B cell (primary cell): ENCODE results near the gene GPR87. TPM values are rescaled to one million over a fixed set of nuclear protein-coding genes. Genes with fewer than 3 reads are reported as not detected.

Source experiments
- ATAC-seq: fragments of 200-7000 bp; cut with Tn5 transposase; one replicate; pipeline ENCODE4 v1.10.0; 2021; ENCODE audit warnings: low read depth, mild to moderate bottlenecking, moderate number of reproducible peaks, moderate library complexity
- CTCF ChIA-PET: fragments of 350-600 bp; sonication (Branson Sonifier 250); formaldehyde crosslinking; loops from one replicate; lab custom pipeline; 2021; ENCODE audit warnings: antibody characterized with exemption, inconsistent platforms; lab: Charles Lee
- POLR2A ChIA-PET: fragments of 350-600 bp; sonication (Branson Sonifier 250); formaldehyde crosslinking; loops from one replicate; lab custom pipeline; 2021; ENCODE audit warnings: antibody characterized with exemption; lab: Charles Lee
- DNase-seq: peaks from one replicate; pipeline ENCODE4 v3.0.0; 2013
- H2AFZ ChIP-seq: 2 replicates; pipeline ENCODE4 v1.6.1; 2012; ENCODE audit warnings: mild to moderate bottlenecking, low read depth, low read length; ENCODE audit not compliant: insufficient read depth, poor library complexity, severe bottlenecking
- H3K27ac ChIP-seq, 2 donors: 1 replicate in 1 of 2; 2 replicates in 1 of 2; pipeline ENCODE4 v1.5.1; 2012 to 2013; ENCODE audit warnings: low read length in 2 of 2, mild to moderate bottlenecking in 2 of 2, moderate library complexity in 1 of 2
- H3K27me3 ChIP-seq, 4 experiments: fragments of 200-600 bp in 1 of 4; sonication (generic) in 1 of 4; replicated peaks in 1 of 4; 1 replicate in 2 of 4; 2 replicates in 2 of 4; pipeline versions ENCODE4 v1.6.1 to v1.7.0; 2013 to 2016; ENCODE audit warnings: low read length in 3 of 4, mild to moderate bottlenecking in 2 of 4, mixed read lengths in 1 of 4, moderate library complexity in 1 of 4; ENCODE audit not compliant: insufficient read depth in 4 of 4, control insufficient read depth in 3 of 4; ENCODE audit errors: control extremely low read depth in 1 of 4
- H3K36me3 ChIP-seq, 2 experiments: replicated peaks in 1 of 2; 1 replicate in 1 of 2; 2 replicates in 1 of 2; pipeline versions ENCODE4 v1.6.1 to v1.7.1; 2013; ENCODE audit warnings: low read length in 1 of 2; ENCODE audit not compliant: insufficient read depth in 2 of 2, control insufficient read depth in 1 of 2; ENCODE audit errors: control extremely low read depth in 1 of 2, extremely low read depth in 1 of 2
- H3K4me1 ChIP-seq, 2 donors: fragments of 200-600 bp in 1 of 2; sonication (generic) in 1 of 2; 1 replicate in 1 of 2; 2 replicates in 1 of 2; pipeline versions ENCODE4 v1.5.1 to v1.6.1; 2013 to 2017; ENCODE audit warnings: low read length in 2 of 2; ENCODE audit not compliant: control insufficient read depth in 2 of 2, insufficient read depth in 2 of 2
- H3K4me2 ChIP-seq: replicated peaks from 2 replicates; pipeline ENCODE3; 2012; ENCODE audit warnings: mild to moderate bottlenecking, low read depth, low read length; ENCODE audit not compliant: poor library complexity, severe bottlenecking
- H3K4me3 ChIP-seq, 5 experiments: fragments of 200-600 bp in 1 of 5; sonication (generic) in 1 of 5; 1 replicate in 3 of 5; 2 replicates in 2 of 5; pipeline versions ENCODE4 v1.5.1 to v1.7.0; 2011 to 2016; ENCODE audit warnings: low read length in 4 of 5, mild to moderate bottlenecking in 4 of 5, low read depth in 2 of 5, control low read depth in 1 of 5, moderate library complexity in 1 of 5; ENCODE audit not compliant: insufficient read depth in 1 of 5; ENCODE audit errors: control extremely low read depth in 1 of 5, extremely low read depth in 1 of 5
- H3K79me2 ChIP-seq: fragments of 200-600 bp; sonication (generic); one replicate; pipeline ENCODE4 v1.6.0; 2016; ENCODE audit warnings: low read length; ENCODE audit not compliant: control insufficient read depth, insufficient read depth
- H3K9ac ChIP-seq: fragments of 200-600 bp; sonication (generic); 2 replicates; pipeline ENCODE4 v1.6.1; 2017; ENCODE audit warnings: mild to moderate bottlenecking, low read length, moderate library complexity
- H3K9me3 ChIP-seq, 3 donors: one replicate each; pipeline versions ENCODE4 v1.6.1 to v1.7.1; 2013; ENCODE audit warnings: low read length in 2 of 3; ENCODE audit not compliant: control insufficient read depth in 2 of 3, insufficient read depth in 1 of 3; ENCODE audit errors: control extremely low read depth in 1 of 3
- H4K20me1 ChIP-seq: 2 replicates; pipeline ENCODE4 v1.6.0; 2012; ENCODE audit warnings: mild to moderate bottlenecking, low read length; ENCODE audit not compliant: insufficient read depth, control insufficient read depth, poor library complexity, severe bottlenecking
- H3K27ac Mint-ChIP-seq: one replicate; pipeline ENCODE4 v1.8.0; 2021; ENCODE audit warnings: mixed read lengths
- H3K27me3 Mint-ChIP-seq: one replicate; pipeline ENCODE4 v1.8.0; 2021; ENCODE audit warnings: mixed read lengths
- H3K4me1 Mint-ChIP-seq: one replicate; pipeline ENCODE4 v1.8.0; 2021; ENCODE audit warnings: mixed read lengths
- H3K4me3 Mint-ChIP-seq: one replicate; pipeline ENCODE4 v1.8.0; 2021; ENCODE audit warnings: mixed read lengths
- H3K9me3 Mint-ChIP-seq: one replicate; pipeline ENCODE4 v1.8.0; 2022; ENCODE audit warnings: mixed read lengths; ENCODE audit not compliant: insufficient read depth
- EZH2 ChIP-seq: IDR thresholded peaks from 2 replicates; pipeline ENCODE4 v1.6.1; 2012; ENCODE audit warnings: borderline replicate concordance, low read depth, mild to moderate bottlenecking, moderate library complexity, low read length; ENCODE audit not compliant: insufficient read depth, poor library complexity, severe bottlenecking
- WGBS: methylation state at CpG from one replicate; pipeline ENCODE4 v1.1.5; 2013; ENCODE audit warnings: missing lambda C conversion rate; ENCODE audit not compliant: insufficient coverage; 5-methylcytosine and 5-hydroxymethylcytosine counted together
- intact Hi-C: fragments of 100-400 bp; cut with micrococcal nuclease; formaldehyde crosslinking; loops from one replicate; pipeline ENCODE4 v1.10.0; 2022
- polyA plus RNA-seq: library from polyadenylated mRNA; depleted of rRNA; stranded (reverse); fragments of >200 nt; gene quantifications from 2 replicates; pipeline ENCODE4 v1.2.3, GENCODE V29; 2012
- total RNA-seq, 2 donors: library from RNA; stranded (reverse); fragments of 120-200 nt in 1 of 2; gene quantifications; 1 replicate in 1 of 2; 2 replicates in 1 of 2; pipeline versions ENCODE4 v1.2.3 to v1.2.4, GENCODE V29; 2013 to 2022
- TF ChIP-seq, protein P1 (sequence below): fragments of 200-600 bp; IDR thresholded peaks from one replicate; pipeline ENCODE4 v1.8.0; 2022; ENCODE audit warnings: antibody characterized with exemption, mild to moderate bottlenecking

Gene GPR87
- total and polyA plus RNA-seq, 2 donors (not counting 1 experiment from before 2014, with no cell fraction given) = not detected

DNA sequence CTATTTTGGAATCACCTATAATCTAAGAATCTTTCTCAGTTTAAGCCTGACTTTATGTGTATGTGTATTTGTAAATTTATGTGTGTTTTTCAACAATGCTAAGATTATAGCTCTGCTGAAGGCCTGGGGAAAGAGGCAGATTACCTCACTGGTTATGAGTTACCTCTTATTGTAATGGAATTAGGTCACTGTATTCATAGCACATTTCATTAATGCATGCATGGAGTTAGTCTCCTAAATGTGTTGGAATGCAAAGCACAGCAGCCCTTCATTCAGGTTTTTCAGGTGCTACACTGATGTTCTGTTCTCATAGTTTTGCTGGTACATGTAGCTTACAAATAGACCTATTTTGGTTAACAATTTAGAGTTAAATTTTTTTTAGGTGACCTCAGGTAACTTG is 9.5 kb downstream of the GPR87 start:
- intact Hi-C loops = no loop called here
- Histone ChIP-seq H3K79me2 (no peaks in the 10 kb centered on the region), H2AFZ (no peak overlapping the region), H3K4me1 (no peaks in the 10 kb centered on the region), H3K36me3 (no peaks in the 10 kb centered on the region), H4K20me1 (no peaks in the 10 kb centered on the region), H3K4me3 (no peak overlapping the region), H3K9me3 (no peaks in the 10 kb centered on the region), H3K27me3 (no peaks in the 10 kb centered on the region), H3K9ac (no peak overlapping the region), H3K27ac (no peak overlapping the region), H3K4me2 (no peak overlapping the region)
- H3K9me3 Mint-ChIP-seq = no peaks in the 10 kb centered on the region
- H3K4me1 Mint-ChIP-seq = no peaks in the 10 kb centered on the region
- ChIA-PET CTCF (interaction anchor here (1.2 to 1.3 kb wide), 2 partner anchors 23 to 144 kb away, joined by 3 read pairs; no protein-coding TSS in a partner anchor), POLR2A (no interaction called here)
- H3K27me3 Mint-ChIP-seq = no peaks in the 10 kb centered on the region
- H3K4me3 Mint-ChIP-seq = no peak overlapping the region
- TF ChIP-seq, protein P1, sequence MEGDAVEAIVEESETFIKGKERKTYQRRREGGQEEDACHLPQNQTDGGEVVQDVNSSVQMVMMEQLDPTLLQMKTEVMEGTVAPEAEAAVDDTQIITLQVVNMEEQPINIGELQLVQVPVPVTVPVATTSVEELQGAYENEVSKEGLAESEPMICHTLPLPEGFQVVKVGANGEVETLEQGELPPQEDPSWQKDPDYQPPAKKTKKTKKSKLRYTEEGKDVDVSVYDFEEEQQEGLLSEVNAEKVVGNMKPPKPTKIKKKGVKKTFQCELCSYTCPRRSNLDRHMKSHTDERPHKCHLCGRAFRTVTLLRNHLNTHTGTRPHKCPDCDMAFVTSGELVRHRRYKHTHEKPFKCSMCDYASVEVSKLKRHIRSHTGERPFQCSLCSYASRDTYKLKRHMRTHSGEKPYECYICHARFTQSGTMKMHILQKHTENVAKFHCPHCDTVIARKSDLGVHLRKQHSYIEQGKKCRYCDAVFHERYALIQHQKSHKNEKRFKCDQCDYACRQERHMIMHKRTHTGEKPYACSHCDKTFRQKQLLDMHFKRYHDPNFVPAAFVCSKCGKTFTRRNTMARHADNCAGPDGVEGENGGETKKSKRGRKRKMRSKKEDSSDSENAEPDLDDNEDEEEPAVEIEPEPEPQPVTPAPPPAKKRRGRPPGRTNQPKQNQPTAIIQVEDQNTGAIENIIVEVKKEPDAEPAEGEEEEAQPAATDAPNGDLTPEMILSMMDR = no peak
- no peak for TF ChIP-seq EZH2
- DNase-seq (no peak), ATAC-seq (no peak)
- H3K27ac Mint-ChIP-seq = no peak overlapping the region

DNA sequence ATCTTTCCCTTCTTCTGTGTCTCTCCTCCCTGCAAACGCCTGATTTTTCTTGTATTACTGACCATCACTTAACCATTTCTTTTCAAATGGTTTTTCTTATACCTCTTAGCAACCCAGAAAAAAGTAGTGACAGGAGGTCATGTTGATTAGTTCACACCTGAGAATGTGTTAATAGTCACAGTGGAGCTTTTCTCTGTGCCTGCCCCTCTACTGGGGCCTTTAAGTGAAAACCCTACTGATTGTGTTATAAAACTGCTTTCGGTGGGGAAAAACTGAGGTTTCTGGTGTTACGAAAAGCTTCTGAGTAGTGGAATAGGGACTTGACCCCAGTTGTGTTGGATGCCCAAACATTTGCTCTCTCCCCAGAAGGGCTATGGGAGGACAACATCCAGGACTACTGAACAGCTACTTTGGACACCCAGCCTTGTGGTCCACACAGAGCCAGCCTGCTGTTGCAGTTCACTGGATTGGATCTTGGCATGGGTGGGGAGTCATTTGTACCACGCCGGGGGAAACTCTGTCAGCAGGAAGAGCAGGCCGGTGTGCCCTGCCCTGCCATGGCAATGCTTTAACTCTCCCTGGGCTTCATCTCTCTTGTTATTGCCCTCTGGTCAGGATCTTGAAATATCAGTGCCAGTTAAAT is 10.3 kb downstream of the GPR87 start:
- Mint-ChIP-seq H3K4me3 (no peak overlapping the region), H3K9me3 (no peaks in the 10 kb centered on the region), H3K27ac (no peak overlapping the region), H3K4me1 (no peaks in the 10 kb centered on the region), H3K27me3 (peaks cover 2% of the 10 kb centered on the region)
- intact Hi-C loops = no loop called here
- no peaks in the 10 kb centered on the region for H3K79me2 ChIP-seq
- ATAC-seq (no peak), DNase-seq (no peak)
- TF ChIP-seq EZH2 = no peak
- TF ChIP-seq, protein P1 = no peak
- no peak overlapping the region for H3K4me2 ChIP-seq
- H3K27ac ChIP-seq = no peak overlapping the region
- H3K36me3 ChIP-seq = no peaks in the 10 kb centered on the region
- POLR2A ChIA-PET = no interaction called here
- 98% methylated on average over 5 of the region's 6 CpGs for WGBS
- CTCF ChIA-PET = interaction anchor here (1.2 to 1.3 kb wide), 2 partner anchors 22 to 143 kb away, joined by 3 read pairs; no protein-coding TSS in a partner anchor
- H3K4me3 ChIP-seq = no peak overlapping the region
- no peaks in the 10 kb centered on the region for H3K27me3 ChIP-seq
- H2AFZ ChIP-seq = no peak overlapping the region
- H4K20me1 ChIP-seq = no peaks in the 10 kb centered on the region
- H3K4me1 ChIP-seq = no peaks in the 10 kb centered on the region
- no peaks in the 10 kb centered on the region for H3K9me3 ChIP-seq
- H3K9ac ChIP-seq = no peak overlapping the region
